ENCODE results near the gene STK4.

DNA sequence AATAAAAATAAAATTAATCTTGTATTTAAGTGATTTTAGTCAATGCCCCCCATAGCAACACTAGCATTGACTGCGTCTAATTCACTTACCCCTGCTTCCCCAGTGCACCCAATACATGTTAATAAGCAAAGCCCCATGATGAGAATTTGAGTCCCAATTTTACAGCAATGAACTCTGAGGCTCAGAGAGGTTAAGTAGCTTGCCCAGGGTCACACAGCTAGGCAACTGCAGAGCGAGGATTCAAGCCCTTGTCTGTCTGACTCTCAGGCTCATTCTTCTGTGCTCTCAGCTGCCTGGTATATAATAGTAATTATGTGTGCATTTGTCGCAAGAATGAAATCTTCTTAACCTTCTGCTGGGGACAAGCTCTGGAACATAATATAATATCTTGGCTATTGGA, 48.0 kb upstream of the STK4 start:
- TF ChIP-seq, protein P1, sequence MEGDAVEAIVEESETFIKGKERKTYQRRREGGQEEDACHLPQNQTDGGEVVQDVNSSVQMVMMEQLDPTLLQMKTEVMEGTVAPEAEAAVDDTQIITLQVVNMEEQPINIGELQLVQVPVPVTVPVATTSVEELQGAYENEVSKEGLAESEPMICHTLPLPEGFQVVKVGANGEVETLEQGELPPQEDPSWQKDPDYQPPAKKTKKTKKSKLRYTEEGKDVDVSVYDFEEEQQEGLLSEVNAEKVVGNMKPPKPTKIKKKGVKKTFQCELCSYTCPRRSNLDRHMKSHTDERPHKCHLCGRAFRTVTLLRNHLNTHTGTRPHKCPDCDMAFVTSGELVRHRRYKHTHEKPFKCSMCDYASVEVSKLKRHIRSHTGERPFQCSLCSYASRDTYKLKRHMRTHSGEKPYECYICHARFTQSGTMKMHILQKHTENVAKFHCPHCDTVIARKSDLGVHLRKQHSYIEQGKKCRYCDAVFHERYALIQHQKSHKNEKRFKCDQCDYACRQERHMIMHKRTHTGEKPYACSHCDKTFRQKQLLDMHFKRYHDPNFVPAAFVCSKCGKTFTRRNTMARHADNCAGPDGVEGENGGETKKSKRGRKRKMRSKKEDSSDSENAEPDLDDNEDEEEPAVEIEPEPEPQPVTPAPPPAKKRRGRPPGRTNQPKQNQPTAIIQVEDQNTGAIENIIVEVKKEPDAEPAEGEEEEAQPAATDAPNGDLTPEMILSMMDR (IDR thresholded peaks at IDR 0.05): no peak
- no peak for TF ChIP-seq POLR2A (IDR thresholded peaks at IDR 0.05)
